ENCODE data around the gene SHISAL1.

DNA sequence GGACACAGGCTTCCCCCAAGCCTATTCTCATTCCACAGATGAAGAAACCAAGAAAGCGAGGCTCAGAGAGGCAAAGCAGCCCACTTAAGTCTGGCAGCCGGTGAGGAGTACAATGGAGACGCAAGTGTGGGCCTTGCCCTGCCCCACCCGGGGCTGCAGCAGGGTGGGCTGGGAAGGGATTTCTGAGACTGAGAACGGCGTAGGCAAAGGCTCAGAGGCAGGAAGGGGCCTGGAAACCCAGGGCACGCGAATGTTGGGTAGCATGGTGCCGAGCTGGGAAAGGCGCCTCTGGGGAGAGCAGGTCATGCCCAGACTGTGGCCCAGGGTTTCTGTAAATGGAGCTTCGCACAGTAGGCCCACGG is 47.5 kb upstream of the SHISAL1 start:
- TF ChIP-seq POLR2A (IDR thresholded peaks at IDR 0.05; ENCODE audit: low read depth, low read length) (no peak), TAF1 (IDR thresholded peaks at IDR 0.05; ENCODE audit: low read depth, low read length) (no peak)
